NCI-H1048 (cell line): Measurements from ENCODE around the gene SEC23B.
"Not testable (repeated sequence)": the region's sequence is repeated elsewhere in the genome, so short reads cannot be mapped to it uniquely, and the experiment has no call there.

ENCODE experiments used
- DNase-seq: peaks from one replicate; lab custom pipeline; 2025; lab: John Stamatoyannopoulos, UW

The SEC23B gene

DNA sequence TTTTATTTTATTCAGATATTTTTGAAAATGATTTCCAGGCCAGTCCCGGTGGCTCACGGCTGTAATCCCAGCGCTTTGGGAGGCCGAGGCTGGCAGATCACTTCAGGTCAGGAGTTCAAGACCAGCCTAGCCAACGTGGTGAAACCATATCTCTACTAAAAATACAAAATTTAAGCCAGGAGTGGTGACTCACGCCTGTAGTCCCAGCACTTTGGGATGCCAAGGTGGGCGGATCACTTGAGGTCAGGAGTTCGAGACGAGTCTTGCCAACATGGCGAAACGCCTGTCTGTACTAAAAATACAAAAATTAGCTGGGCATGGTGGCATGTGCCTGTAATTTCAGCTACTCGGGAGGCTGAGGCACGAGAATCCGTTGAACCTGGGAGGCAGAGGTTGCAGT lies 19.0 kb downstream of the SEC23B start:
- not testable (repeated sequence) for DNase-seq

DNA sequence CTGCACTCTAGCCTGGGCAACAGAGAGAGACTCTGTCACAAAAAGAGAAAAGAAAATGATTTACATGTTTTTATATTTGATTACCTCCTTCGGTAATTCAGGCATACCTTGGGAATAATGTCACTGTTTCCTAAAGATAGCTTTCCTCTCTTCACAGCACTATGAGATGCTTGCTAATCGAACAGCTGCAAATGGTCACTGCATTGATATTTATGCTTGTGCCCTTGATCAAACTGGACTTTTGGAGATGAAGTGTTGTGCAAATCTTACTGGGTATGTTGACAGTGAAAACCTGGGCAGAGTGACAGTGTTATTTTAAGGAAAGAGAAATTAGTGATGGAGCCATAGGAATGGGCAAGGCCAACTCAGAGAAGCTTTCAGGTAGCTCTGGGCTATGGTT lies 19.6 kb downstream of the SEC23B start:
- no peak for DNase-seq

DNA sequence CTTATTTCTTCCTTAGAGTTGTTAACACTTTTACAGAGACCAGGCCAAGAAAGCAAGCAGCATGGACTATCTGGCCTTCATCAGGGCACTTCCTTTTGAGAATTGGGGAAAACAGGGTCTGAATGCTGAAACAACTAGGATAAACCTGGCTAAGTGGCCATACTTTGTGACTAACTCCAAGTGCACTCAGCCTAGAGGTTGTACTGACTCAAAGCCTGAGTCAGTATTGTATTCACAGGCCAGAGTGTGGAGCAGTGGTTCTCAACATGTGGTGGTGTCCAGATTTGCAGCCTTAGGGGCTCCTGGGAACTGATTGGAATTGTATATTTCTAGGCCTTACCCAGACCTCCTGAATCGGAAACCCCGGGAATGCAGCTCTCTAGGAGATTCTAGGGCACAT lies 20.1 kb downstream of the SEC23B start:
- no peak for DNase-seq

DNA sequence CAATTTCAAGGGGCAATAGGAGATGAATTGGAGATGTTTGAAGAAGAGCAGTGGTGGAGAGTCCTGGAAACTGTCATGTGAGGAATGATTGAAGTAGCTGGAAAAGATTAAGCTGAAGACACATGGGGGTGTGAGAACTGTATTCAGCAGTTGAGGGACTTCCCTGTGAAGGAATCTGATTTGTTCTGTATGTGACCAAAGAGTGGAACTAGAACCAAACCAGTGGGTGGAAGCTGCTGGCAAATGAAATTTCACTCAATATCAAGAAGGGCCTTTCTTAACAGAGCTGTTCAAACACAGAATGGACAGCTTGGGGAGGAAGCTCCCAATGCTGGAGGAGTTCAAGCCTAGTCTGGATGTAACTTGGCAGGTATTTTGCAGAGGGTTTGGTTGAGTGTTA lies 21.3 kb downstream of the SEC23B start:
- DNase-seq = no peak

DNA sequence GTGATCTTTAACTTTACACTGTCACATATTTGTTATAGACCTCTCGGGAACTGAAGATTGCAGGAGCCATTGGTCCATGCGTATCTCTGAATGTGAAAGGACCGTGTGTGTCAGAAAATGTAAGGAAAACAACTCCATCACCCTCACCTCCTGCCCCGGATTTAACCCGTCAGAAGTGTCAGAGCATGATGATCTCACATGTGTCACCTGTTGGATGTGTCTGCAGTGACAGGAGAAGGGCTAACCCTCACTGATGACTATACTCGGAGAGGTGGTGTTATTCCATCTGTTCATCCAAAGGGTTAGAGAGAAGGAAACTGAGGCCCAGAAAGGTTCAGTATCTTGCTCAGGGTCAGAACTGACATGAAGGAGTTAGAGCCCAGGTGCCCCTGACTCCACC lies 24.9 kb downstream of the SEC23B start:
- DNase-seq = no peak

DNA sequence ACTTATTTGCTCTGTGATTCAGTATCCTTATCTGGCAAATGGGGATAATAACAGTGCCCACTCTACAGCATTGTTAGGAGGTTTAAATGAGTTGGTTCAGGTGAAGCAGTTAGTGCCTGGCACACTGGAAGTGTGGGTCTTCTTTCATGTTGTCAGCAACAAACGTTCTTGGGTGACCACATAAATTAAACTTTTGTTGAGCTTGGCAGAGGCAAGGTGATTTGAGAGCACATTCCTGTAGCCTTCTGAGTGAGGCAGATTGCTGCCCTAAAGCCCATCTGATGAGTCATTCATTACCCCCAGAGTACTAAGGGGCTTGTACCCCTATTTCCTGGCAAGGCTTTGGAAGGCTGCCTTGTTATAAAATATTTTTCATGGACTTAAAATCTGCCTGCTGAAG lies 25.8 kb downstream of the SEC23B start:
- DNase-seq = no peak

DNA sequence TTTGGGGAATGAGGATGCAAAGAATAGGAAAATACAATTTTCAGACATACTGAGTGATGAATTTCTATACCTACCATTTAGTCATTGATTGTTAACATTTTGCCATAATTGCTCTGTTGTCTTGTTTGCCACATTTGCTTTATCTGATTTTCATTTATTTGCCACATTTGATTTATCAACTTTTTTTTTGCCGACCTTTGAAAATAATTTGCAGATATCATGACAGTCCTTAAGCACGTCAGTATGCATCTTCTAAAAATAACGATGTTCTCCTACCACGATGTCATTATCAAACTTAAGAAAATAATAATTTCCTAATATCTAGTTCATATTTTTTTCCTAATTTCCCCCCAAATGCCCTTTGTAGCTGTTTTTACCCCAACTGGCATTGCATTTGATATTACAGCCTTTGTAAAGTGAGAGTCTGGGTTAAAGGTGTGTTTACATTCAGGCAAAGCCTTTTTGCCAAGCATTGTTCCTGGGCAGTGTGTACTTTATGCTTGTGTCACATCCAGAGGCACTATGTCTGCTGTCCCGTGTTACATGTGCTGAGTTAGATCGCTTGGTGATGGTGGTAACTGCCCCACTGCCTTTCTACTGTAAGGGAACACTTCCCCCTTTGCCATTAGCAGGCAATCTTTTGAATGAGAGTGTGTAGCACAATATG lies 26.4 kb downstream of the SEC23B start:
- DNase-seq = no peak

DNA sequence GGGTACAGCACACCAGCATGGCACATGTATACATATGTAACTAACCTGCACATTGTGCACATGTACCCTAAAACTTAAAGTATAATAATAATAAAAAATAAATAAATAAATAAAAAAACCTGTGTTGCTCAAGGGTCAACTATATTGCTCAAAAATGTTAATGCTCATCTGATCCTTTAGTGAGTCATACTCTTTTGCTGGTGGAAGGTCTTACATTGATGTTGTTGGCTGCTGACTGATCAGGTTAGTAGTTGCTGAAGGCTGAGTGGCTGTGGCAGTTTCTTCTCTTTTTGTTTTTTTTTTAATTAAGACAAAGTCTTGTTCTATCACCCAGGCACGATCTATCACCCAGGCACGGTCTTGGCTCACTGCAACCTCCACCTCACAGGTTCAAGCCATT lies 29.9 kb downstream of the SEC23B start:
- DNase-seq = no peak

DNA sequence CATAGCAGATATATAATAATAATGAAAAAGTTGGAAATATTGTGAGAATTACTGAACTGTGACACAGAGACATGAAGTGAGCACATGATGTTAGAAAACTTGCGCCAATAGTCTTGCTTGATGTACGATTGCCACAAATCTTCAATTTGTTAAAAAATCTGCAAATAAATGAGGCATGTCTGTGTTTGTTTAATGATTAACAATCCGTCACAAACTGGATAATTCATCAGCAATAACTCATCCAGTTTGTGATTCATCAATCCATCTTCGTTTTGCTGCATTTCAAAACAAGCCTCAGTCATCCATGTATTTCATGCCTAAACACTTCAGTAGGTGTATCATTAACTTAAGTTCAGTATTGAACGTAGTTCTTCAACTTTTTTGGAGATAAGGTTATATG lies 34.0 kb downstream of the SEC23B start:
- no peak for DNase-seq

DNA sequence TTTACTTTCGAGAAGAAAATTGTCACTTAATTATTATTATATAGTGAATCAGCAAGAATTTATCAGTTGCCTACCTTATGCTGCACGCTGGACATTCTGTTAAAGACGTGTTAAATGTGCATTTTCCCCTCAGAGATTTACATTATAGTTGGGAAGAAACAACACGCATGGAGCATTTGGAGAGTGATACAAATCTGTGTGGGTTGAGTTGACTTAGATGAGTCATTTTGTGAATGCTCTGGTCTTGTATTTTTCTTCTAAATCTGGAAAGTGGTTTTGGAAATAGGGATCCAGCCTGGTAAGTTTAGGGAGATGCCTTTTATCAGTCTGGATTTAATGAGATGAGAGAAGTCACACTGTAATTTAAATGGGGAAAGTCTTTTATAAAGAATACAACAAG lies 35.5 kb downstream of the SEC23B start:
- DNase-seq = no peak

DNA sequence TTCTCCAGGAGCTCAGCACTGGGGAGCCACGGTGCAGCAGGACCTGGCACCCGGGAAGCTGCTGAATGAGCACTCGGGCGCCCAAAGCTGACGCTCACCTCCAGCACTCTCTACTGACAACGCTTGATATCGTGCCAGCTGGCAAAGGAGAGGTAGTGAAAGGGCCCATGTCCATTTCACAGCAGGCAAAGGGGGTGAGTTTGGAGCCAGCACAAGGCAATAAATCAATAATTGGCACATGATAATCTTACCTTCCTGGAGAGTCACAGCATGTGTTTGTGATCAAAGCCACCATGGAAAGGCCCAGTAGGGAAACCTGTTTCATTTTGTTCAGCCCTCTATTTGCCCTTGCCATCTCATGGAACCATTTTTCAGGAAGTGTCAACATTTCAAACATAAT lies 36.2 kb downstream of the SEC23B start:
- no peak for DNase-seq

DNA sequence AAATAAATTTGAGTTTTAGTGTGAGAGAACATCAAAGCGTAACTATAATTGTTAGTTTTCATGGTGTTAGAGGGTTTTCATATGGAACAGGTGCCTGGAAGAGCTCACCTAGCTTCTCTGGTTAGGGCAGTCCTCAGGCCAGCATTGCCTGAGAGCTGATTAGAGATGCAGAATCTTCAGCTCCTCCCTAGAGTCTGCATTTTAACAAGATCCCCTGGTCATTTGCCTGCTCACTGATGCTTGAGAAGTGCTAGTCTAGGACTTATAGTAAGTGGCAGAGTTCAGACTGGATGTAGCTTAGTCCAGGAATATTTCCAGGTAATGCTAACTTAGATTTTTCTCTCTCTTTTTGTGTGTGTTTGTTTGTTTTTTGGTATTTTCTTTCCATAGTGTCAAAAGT lies 37.8 kb downstream of the SEC23B start:
- DNase-seq = no peak

DNA sequence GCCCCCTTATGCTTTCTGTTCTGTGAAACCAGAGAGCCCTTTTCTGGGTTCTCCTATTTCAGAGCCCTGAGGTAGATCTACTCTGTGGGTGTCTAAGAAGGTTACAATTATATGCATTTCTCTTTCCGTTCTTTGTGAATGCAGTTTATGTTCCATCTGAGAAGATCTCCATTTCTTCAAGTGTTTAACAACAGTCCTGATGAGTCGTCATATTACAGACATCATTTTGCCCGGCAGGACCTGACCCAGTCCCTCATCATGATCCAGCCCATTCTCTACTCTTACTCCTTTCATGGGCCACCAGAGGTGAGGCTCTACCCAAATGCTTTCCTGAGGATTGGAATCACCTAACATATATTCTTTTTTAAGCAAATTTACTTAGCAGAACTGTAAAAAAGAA lies 40.7 kb downstream of the SEC23B start:
- no peak for DNase-seq

DNA sequence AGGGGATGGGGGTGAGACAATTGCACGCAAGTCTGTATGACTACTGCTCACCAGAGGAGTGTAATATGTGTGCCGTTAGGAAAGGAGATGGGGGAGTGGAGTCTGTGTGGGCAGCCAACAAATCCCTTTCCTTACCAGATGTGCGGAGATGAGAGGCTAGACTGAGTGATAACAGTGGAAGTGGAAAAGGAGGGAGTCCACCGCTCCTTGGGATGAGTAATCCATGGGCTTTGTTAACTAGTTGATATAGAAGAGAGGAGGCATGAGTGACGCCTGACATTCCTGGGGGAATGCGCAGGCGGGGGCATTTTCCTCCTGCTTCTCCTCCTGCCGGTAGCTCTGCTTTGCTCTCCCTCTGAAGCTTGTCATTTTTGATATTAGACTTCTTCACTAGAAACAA lies 46.0 kb downstream of the SEC23B start:
- no peak for DNase-seq

DNA sequence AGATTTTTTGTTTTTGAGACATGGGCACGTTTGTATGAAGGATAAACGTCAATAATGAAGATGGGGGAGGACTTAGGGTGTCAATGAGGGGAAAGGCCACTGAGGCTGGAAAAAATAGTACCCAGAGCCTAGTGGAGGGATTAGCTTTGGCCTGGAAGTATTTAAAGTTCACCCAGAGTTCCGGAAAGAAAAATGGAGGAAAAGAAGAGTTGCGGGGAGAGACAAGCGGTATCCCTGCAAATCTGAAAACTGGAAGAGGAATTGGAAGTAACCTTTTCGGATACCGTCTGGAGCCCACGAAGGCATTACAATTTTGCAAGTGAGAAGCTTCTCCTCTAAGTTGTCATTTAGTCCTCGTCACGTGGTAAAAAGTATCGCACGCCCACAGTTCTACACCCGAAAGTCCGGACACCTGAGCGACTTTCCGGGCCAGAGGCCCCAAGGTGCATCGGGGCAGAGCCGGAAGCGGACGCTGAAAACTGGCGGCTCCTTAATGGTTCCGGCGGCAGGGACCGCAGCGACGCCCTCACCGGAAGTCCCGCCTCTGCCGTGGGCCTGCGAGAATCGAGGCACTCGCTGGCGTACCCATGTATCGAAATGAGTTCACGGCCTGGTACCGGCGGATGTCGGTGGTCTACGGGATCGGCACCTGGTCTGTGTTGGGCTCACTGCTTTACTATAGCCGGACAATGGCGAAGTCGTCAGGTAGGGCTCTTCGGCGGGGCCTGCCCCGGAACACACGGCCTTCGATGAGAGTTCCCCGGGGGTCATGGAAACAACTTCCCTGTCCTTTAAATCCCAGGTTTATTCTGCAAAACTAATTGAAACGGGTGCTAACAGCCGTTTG lies 59.4 kb downstream of the SEC23B start, which contains the start of gene SMIM26:
SMIM26 (plus strand) TSS at position 541 of the 847 bp plus-strand sequence; CDS start at position 588, 47 bp downstream.
- DNase-seq = peak; percentile 79

DNA sequence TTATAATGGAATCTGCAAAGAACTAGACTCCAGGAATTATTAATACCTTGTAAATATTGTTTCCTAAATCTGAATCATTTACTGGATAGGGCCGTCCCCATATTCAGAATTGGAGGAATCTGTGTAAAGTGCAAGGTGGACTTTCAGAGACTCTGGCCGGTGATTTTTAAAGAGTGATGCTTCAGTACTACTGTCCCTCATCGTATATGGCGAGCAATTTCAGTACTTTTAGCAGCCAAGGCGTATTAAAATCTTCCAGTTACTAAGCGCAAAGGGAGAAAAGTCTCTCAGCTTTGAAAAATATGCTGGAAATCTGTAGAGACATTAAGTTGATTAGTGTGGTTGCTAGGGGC lies 60.0 kb downstream of the SEC23B start:
- no peak for DNase-seq

DNA sequence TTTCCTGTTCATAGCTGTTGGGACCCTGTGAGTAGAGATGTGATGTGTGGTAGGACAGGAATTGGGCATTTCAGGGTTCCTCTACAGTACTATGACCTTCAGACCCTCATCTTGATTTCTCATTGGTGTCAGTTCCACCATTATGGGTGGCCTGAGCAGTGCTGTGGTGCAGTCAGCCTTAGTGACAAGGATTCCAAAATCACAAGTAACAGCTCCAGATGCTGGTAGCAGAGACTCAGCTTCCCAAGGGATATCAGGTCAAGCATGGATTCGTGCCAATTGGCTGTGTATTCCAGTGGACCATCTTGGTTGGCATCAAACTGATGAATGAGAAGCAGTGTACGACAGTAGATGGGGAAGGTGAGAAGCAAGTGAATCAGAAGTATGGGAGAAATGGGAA lies 63.3 kb downstream of the SEC23B start:
- DNase-seq = no peak

DNA sequence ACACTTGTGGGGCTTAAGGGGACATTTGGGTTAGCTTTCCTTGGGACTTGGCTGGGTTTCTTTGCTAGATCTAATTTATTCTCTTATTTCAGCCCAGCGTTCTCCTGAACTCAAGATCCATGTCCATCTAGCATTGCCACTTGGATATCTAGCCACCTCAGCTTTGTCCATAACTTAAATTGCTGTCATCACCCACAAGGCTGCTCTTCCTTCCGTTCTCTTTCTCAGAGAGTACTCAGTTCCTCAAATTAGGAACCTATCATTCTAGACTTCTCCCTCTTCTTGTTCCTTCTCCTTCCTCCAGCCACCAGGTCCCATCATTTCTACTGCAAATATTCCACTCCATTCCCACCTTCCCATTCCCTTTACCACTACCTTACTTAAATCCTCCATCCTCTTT lies 63.8 kb downstream of the SEC23B start:
- DNase-seq = no peak

DNA sequence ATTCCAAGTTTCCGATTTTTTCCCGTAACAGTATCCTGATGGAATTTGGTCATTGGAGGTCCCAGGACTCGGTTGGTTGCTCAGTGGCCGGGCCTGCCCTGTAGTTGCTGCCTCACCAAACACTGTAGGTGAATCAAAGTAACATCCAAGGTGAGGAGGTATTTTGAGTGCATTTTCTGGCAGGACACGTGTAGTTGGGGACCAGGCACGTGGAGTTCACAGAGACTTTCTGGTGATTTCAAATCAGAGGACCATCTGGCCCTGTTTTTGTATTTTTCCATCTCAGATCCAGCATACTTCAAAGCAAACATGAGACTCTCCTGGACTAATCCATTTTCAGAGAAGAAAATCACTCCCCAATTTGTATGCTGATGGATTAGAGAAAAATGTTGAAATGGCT lies 70.2 kb downstream of the SEC23B start:
- no peak for DNase-seq

DNA sequence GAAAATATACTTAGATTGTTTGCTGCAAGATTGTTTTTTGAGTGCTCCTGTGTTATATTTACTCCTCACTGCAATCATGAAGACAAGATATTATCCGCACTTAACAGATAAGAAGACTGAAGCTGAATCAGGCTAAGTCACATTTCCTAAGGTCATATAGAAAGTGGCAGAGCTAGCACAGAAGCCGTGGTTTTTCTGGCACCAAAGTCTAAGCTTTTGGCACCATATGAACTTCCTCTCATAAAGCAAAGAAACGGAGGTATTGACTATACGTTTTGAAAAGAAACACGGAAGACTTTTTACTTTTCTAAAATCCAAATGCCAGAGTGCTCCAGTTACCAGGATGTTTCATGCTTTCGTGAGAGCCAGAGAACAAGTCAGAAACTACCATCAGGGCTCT lies 70.8 kb downstream of the SEC23B start:
- no peak for DNase-seq

DNA sequence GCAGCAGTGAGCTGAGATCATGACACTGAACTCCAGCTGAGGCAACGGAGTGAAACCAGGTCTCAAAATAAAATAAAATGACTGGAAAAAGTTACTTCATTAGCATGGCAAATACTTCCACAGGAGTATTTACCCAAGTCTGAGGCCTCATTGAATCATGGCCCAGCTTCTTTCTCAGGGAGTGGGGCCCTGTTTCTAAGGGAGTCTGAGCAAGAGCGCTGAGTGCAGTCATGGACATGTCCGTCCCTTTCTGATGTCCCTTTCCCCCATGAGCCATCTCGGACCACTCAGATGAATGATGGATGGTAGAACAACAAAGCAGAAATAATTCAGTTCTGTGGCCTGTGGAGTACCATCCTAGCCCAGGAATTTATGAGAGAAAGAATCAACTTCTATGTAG lies 72.3 kb downstream of the SEC23B start:
- DNase-seq = no peak

DNA sequence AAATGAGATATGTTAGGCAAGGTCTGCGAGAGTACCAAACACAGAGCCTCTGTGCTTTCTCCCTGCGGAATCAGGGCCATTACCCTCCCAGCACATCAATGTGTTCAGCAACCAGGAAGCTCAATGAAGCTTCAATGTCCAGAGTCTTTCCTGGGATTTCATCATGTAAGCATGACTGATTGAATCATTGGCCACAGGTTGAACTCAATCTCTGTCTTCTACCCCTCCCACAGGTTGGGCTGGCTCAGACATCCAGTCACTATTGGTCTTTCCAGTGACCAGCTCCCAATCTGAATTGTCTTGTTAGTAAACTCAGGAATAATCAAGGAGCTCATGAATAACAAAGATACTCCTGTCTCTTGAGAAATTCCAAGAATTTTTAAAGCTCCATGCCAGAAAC lies 77.4 kb downstream of the SEC23B start:
- no peak for DNase-seq

DNA sequence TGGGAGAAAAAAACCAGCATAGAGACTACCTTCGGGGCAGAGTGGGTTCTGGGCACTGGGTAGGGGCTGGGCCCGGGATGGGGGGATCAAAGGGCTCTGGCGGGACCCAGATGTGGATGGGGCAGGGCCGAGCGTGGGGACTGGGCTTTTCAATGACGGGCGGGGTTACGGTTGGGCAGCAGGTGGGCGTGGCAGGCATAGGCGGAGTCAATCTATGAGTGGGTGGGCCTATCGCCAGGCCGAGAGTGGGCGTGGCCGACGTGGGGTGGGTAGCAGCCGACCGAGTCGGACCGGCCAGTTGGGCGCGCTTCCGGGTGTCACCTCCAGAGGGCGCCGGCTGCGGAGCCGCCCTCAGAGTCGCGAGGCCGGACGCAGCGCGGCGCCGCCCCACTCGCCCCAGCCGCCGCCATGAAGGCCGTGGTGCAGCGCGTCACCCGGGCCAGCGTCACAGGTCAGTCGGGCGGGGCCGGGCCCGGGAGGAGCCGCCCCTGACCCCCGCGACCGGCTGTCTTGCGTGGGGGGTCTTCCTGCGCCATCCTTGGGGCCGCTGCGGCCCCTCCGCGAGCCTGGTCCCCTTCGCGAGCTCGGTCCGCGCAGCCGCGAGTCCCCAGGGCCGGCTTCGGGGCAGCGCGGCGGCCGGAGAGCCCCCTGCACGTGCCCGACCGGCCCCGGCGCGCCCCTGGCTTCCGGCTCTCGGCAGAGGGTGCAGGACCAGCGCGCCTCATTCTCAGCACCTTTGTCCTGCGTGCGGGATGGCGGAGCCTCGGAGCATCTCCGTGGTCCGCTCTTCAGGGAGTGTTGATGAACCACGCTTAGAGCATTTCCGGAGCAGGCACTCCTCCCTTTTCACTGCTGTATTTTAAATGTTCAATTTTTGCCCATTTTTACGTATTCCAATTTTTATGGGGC lies 80.2 kb downstream of the SEC23B start, which contains the start of gene DTD1:
DTD1 (plus strand) TSS at position 390 of the 909 bp plus-strand sequence; CDS start at position 409, 19 bp downstream.
- peak; percentile 84 for DNase-seq
